H9 (cell line): ENCODE results near the gene GRIN3B. TPM values are rescaled to one million over a fixed set of nuclear protein-coding genes. Genes with fewer than 3 reads are reported as not detected.

Source experiments
- DNase-seq: peaks from one replicate; pipeline ENCODE4 v3.0.0-alpha.2; 2017
- H2AFZ ChIP-seq: one replicate; pipeline ENCODE4 v1.6.1; 2013; ENCODE audit warnings: mild to moderate bottlenecking, low read length, control low read depth, moderate library complexity
- H2AK5ac ChIP-seq: 2 replicates; pipeline ENCODE4 v1.6.1; 2013; ENCODE audit warnings: low read length, control low read depth, mixed read lengths; ENCODE audit not compliant: insufficient read length
- H2BK120ac ChIP-seq: one replicate; pipeline ENCODE4 v1.6.1; 2013; ENCODE audit warnings: low read depth, mild to moderate bottlenecking, low read length, control low read depth, inconsistent platforms; ENCODE audit not compliant: poor library complexity, severe bottlenecking
- H2BK12ac ChIP-seq: 2 replicates; pipeline ENCODE4 v1.6.1; 2013; ENCODE audit warnings: low read length, control low read depth, mixed read lengths, low read depth; ENCODE audit not compliant: insufficient read length
- H2BK15ac ChIP-seq: 2 replicates; pipeline ENCODE4 v1.6.1; 2013; ENCODE audit warnings: low read depth, low read length, control low read depth
- H2BK20ac ChIP-seq: one replicate; pipeline ENCODE4 v1.6.1; 2013; ENCODE audit warnings: low read depth, mild to moderate bottlenecking, low read length, control low read depth, inconsistent platforms; ENCODE audit not compliant: poor library complexity, severe bottlenecking
- H2BK5ac ChIP-seq: 2 replicates; pipeline ENCODE4 v1.6.1; 2013; ENCODE audit warnings: low read length, control low read depth, mixed read lengths; ENCODE audit not compliant: insufficient read length
- H3K14ac ChIP-seq: 2 replicates; pipeline ENCODE4 v1.6.1; 2013; ENCODE audit warnings: low read length, control low read depth; ENCODE audit not compliant: insufficient read depth
- H3K18ac ChIP-seq: 2 replicates; pipeline ENCODE4 v1.6.1; 2013; ENCODE audit warnings: low read depth, mild to moderate bottlenecking, mixed read lengths, low read length, control low read depth; ENCODE audit not compliant: insufficient read length
- H3K23ac ChIP-seq: 2 replicates; pipeline ENCODE4 v1.6.1; 2013; ENCODE audit warnings: low read length, control low read depth, mixed read lengths, low read depth; ENCODE audit not compliant: insufficient read length
- H3K23me2 ChIP-seq: 2 replicates; pipeline ENCODE4 v1.6.1; 2013; ENCODE audit warnings: low read depth, mild to moderate bottlenecking, mixed read lengths, low read length, control low read depth; ENCODE audit not compliant: insufficient read length, poor library complexity, severe bottlenecking
- H3K27ac ChIP-seq: 2 replicates; pipeline ENCODE4 v1.5.1; 2013; ENCODE audit warnings: low read length, control low read depth, mixed read lengths, low read depth; ENCODE audit not compliant: insufficient read length
- H3K27me3 ChIP-seq: 2 replicates; pipeline ENCODE4 v1.6.1; 2013; ENCODE audit warnings: low read length, control low read depth, inconsistent platforms; ENCODE audit not compliant: insufficient read depth
- H3K4ac ChIP-seq: 2 replicates; pipeline ENCODE4 v1.6.1; 2013; ENCODE audit warnings: low read depth, mild to moderate bottlenecking, control low read depth, inconsistent platforms, low read length, moderate library complexity
- H3K4me1 ChIP-seq: 2 replicates; pipeline ENCODE4 v1.6.1; 2013; ENCODE audit warnings: low read length, control low read depth, inconsistent platforms; ENCODE audit not compliant: insufficient read depth
- H3K4me2 ChIP-seq: 2 replicates; pipeline ENCODE4 v1.6.1; 2013; ENCODE audit warnings: low read length, control low read depth, mixed read lengths; ENCODE audit not compliant: insufficient read length, insufficient read depth
- H3K56ac ChIP-seq: 2 replicates; pipeline ENCODE4 v1.6.1; 2013; ENCODE audit warnings: low read depth, mild to moderate bottlenecking, mixed read lengths, low read length, control low read depth; ENCODE audit not compliant: insufficient read length
- H3K79me1 ChIP-seq: 2 replicates; pipeline ENCODE4 v1.6.1; 2013; ENCODE audit warnings: low read depth, mild to moderate bottlenecking, moderate library complexity, low read length, control low read depth, inconsistent platforms; ENCODE audit not compliant: insufficient read depth, poor library complexity, severe bottlenecking
- H3K79me2 ChIP-seq: 2 replicates; pipeline ENCODE4 v1.6.1; 2013; ENCODE audit warnings: low read length, control low read depth, inconsistent platforms; ENCODE audit not compliant: insufficient read depth
- H3K9ac ChIP-seq: 2 replicates; pipeline ENCODE4 v1.6.1; 2013; ENCODE audit warnings: low read length, control low read depth, mixed read lengths; ENCODE audit not compliant: insufficient read length; ENCODE audit errors: extremely low read depth
- H3K9me3 ChIP-seq: one replicate; pipeline ENCODE4 v1.6.1; 2013; ENCODE audit warnings: low read depth, low read length, inconsistent platforms; ENCODE audit not compliant: control insufficient read depth
- H3T11ph ChIP-seq: one replicate; pipeline ENCODE4 v1.6.1; 2013; ENCODE audit warnings: mild to moderate bottlenecking, low read length, control low read depth, inconsistent platforms
- H4K20me1 ChIP-seq: one replicate; pipeline ENCODE4 v1.6.1; 2013; ENCODE audit not compliant: control insufficient read depth, insufficient read length, insufficient read depth
- H4K5ac ChIP-seq: 2 replicates; pipeline ENCODE4 v1.6.1; 2013; ENCODE audit warnings: low read depth, mild to moderate bottlenecking, mixed read lengths, low read length, control low read depth; ENCODE audit not compliant: insufficient read length
- H4K8ac ChIP-seq: replicated peaks from 2 replicates; pipeline ENCODE4 v1.6.1; 2013; ENCODE audit warnings: low read length, control low read depth, mixed read lengths, low read depth; ENCODE audit not compliant: insufficient read length
- H4K91ac ChIP-seq: 2 replicates; pipeline ENCODE4 v1.6.1; 2013; ENCODE audit warnings: low read depth, mild to moderate bottlenecking, moderate library complexity, mixed read lengths, low read length, control low read depth; ENCODE audit not compliant: insufficient read length
- H3K27ac Mint-ChIP-seq, 3 experiments: 2 replicates in 2 of 3; 3 replicates in 1 of 3; pipeline ENCODE4 v1.8.0; 2020 to 2021; ENCODE audit warnings: mixed read lengths in 3 of 3, mild to moderate bottlenecking in 1 of 3, moderate library complexity in 1 of 3
- H3K27me3 Mint-ChIP-seq: 2 replicates; pipeline ENCODE4 v1.8.0; 2021; ENCODE audit warnings: low read depth, mild to moderate bottlenecking, moderate library complexity, mixed read lengths
- H3K36me3 Mint-ChIP-seq, 3 experiments: 2 replicates in 2 of 3; 3 replicates in 1 of 3; pipeline ENCODE4 v1.8.0; 2020 to 2021; ENCODE audit warnings: low read depth in 3 of 3, mixed read lengths in 3 of 3; ENCODE audit not compliant: insufficient read depth in 1 of 3
- H3K4me1 Mint-ChIP-seq, 2 experiments: 2 replicates each; pipeline ENCODE4 v1.8.0; 2020; ENCODE audit warnings: mixed read lengths in 2 of 2
- H3K4me3 Mint-ChIP-seq, 2 experiments: 2 replicates in 1 of 2; 3 replicates in 1 of 2; pipeline ENCODE4 v1.8.0; 2020 to 2021; ENCODE audit warnings: mild to moderate bottlenecking in 2 of 2, mixed read lengths in 2 of 2, moderate library complexity in 1 of 2
- H3K9me3 Mint-ChIP-seq, 2 experiments: 2 replicates in 1 of 2; 3 replicates in 1 of 2; pipeline ENCODE4 v1.8.0; 2020; ENCODE audit warnings: mild to moderate bottlenecking in 2 of 2, mixed read lengths in 2 of 2, moderate library complexity in 1 of 2
- CTCF ChIP-seq: fragments of 200-600 bp; sonication (generic); conservative IDR thresholded peaks from 3 replicates; pipeline ENCODE4 v1.8.0; 2021; ENCODE audit warnings: antibody characterized with exemption, mild to moderate bottlenecking
- WGBS: extraction: QIAGEN DNeasy Blood & Tissue Kit; methylation state at CpG from one replicate; pipeline ENCODE4 v1.1.7; 2013; ENCODE audit warnings: missing lambda C conversion rate, low lambda C conversion rate, mixed read lengths; ENCODE audit not compliant: insufficient read length; ENCODE audit errors: extremely low coverage; 5-methylcytosine and 5-hydroxymethylcytosine counted together
- total RNA-seq: library from RNA; stranded (reverse); gene quantifications from 2 replicates; pipeline ENCODE4 v1.2.1, GENCODE V29; 2021

GRIN3B gene
- total RNA-seq, 1 experiment from 2014 or later = 1.0 TPM

GRCh38 chr19:1010586-1011510, 10.6 kb downstream of the GRIN3B start:
- DNase-seq = no peak
- Histone ChIP-seq H3K23me2 (no peaks in the 10 kb centered on the region), H3T11ph (no peak overlapping the region), H4K5ac (no peak overlapping the region), H3K14ac (no peak overlapping the region), H2BK120ac (no peak overlapping the region), H3K79me1 (peaks cover 2% of the 10 kb centered on the region), H3K4me2 (no peak overlapping the region), H3K27ac (no peak overlapping the region), H3K79me2 (peaks cover 7% of the 10 kb centered on the region; the same call in 1 of the 2 replicates), H4K91ac (no peak overlapping the region), H2BK20ac (no peak overlapping the region), H2BK12ac (no peak overlapping the region), H3K9ac (no peak overlapping the region), H4K20me1 (no peaks in the 10 kb centered on the region), H2AFZ (no peak overlapping the region), H3K27me3 (no peaks in the 10 kb centered on the region), H4K8ac (no peak overlapping the region), H3K18ac (no peak overlapping the region), H3K9me3 (no peaks in the 10 kb centered on the region), H2BK15ac (no peak overlapping the region), H3K4ac (no peak overlapping the region), H3K56ac (no peak overlapping the region), H2BK5ac (no peak overlapping the region), H2AK5ac (no peak overlapping the region), H3K23ac (no peak overlapping the region), H3K4me1 (no peaks in the 10 kb centered on the region)
- no peak for TF ChIP-seq CTCF
- H3K9me3 Mint-ChIP-seq = no peaks in the 10 kb centered on the region
- H3K4me3 Mint-ChIP-seq = no peak overlapping the region
- WGBS = no CpG with 5 or more reads among the region's 56 CpGs
- H3K36me3 Mint-ChIP-seq = peaks cover 2 to 24% (median 21%) of the 10 kb centered on the region in 3 experiments; a peak in 6 of 7 replicates
- peaks cover 2% of the 10 kb centered on the region; the same call in 1 of the 2 replicates for H3K27me3 Mint-ChIP-seq
- H3K4me1 Mint-ChIP-seq = peaks cover 1 to 2% of the 10 kb centered on the region in 2 experiments; a peak in 3 of 4 replicates
- no peak overlapping the region for H3K27ac Mint-ChIP-seq
